H9 (cell line): Measurements from ENCODE around the gene KCNH1. TPM values are rescaled to one million over a fixed set of nuclear protein-coding genes. Genes with fewer than 3 reads are reported as not detected.

Experiments used
- DNase-seq: peaks from one replicate; pipeline ENCODE4 v3.0.0-alpha.2; 2017
- H2AFZ ChIP-seq: one replicate; pipeline ENCODE4 v1.6.1; 2013; ENCODE audit warnings: mild to moderate bottlenecking, low read length, control low read depth, moderate library complexity
- H2AK5ac ChIP-seq: 2 replicates; pipeline ENCODE4 v1.6.1; 2013; ENCODE audit warnings: low read length, control low read depth, mixed read lengths; ENCODE audit not compliant: insufficient read length
- H2BK120ac ChIP-seq: one replicate; pipeline ENCODE4 v1.6.1; 2013; ENCODE audit warnings: low read depth, mild to moderate bottlenecking, low read length, control low read depth, inconsistent platforms; ENCODE audit not compliant: poor library complexity, severe bottlenecking
- H2BK12ac ChIP-seq: 2 replicates; pipeline ENCODE4 v1.6.1; 2013; ENCODE audit warnings: low read length, control low read depth, mixed read lengths, low read depth; ENCODE audit not compliant: insufficient read length
- H2BK15ac ChIP-seq: 2 replicates; pipeline ENCODE4 v1.6.1; 2013; ENCODE audit warnings: low read depth, low read length, control low read depth
- H2BK20ac ChIP-seq: one replicate; pipeline ENCODE4 v1.6.1; 2013; ENCODE audit warnings: low read depth, mild to moderate bottlenecking, low read length, control low read depth, inconsistent platforms; ENCODE audit not compliant: poor library complexity, severe bottlenecking
- H2BK5ac ChIP-seq: 2 replicates; pipeline ENCODE4 v1.6.1; 2013; ENCODE audit warnings: low read length, control low read depth, mixed read lengths; ENCODE audit not compliant: insufficient read length
- H3K14ac ChIP-seq: 2 replicates; pipeline ENCODE4 v1.6.1; 2013; ENCODE audit warnings: low read length, control low read depth; ENCODE audit not compliant: insufficient read depth
- H3K18ac ChIP-seq: 2 replicates; pipeline ENCODE4 v1.6.1; 2013; ENCODE audit warnings: low read depth, mild to moderate bottlenecking, mixed read lengths, low read length, control low read depth; ENCODE audit not compliant: insufficient read length
- H3K23ac ChIP-seq: 2 replicates; pipeline ENCODE4 v1.6.1; 2013; ENCODE audit warnings: low read length, control low read depth, mixed read lengths, low read depth; ENCODE audit not compliant: insufficient read length
- H3K23me2 ChIP-seq: 2 replicates; pipeline ENCODE4 v1.6.1; 2013; ENCODE audit warnings: low read depth, mild to moderate bottlenecking, mixed read lengths, low read length, control low read depth; ENCODE audit not compliant: insufficient read length, poor library complexity, severe bottlenecking
- H3K27ac ChIP-seq: 2 replicates; pipeline ENCODE4 v1.5.1; 2013; ENCODE audit warnings: low read length, control low read depth, mixed read lengths, low read depth; ENCODE audit not compliant: insufficient read length
- H3K27me3 ChIP-seq: 2 replicates; pipeline ENCODE4 v1.6.1; 2013; ENCODE audit warnings: low read length, control low read depth, inconsistent platforms; ENCODE audit not compliant: insufficient read depth
- H3K4ac ChIP-seq: 2 replicates; pipeline ENCODE4 v1.6.1; 2013; ENCODE audit warnings: low read depth, mild to moderate bottlenecking, control low read depth, inconsistent platforms, low read length, moderate library complexity
- H3K4me1 ChIP-seq: 2 replicates; pipeline ENCODE4 v1.6.1; 2013; ENCODE audit warnings: low read length, control low read depth, inconsistent platforms; ENCODE audit not compliant: insufficient read depth
- H3K4me2 ChIP-seq: 2 replicates; pipeline ENCODE4 v1.6.1; 2013; ENCODE audit warnings: low read length, control low read depth, mixed read lengths; ENCODE audit not compliant: insufficient read length, insufficient read depth
- H3K56ac ChIP-seq: 2 replicates; pipeline ENCODE4 v1.6.1; 2013; ENCODE audit warnings: low read depth, mild to moderate bottlenecking, mixed read lengths, low read length, control low read depth; ENCODE audit not compliant: insufficient read length
- H3K79me1 ChIP-seq: 2 replicates; pipeline ENCODE4 v1.6.1; 2013; ENCODE audit warnings: low read depth, mild to moderate bottlenecking, moderate library complexity, low read length, control low read depth, inconsistent platforms; ENCODE audit not compliant: insufficient read depth, poor library complexity, severe bottlenecking
- H3K79me2 ChIP-seq: 2 replicates; pipeline ENCODE4 v1.6.1; 2013; ENCODE audit warnings: low read length, control low read depth, inconsistent platforms; ENCODE audit not compliant: insufficient read depth
- H3K9ac ChIP-seq: 2 replicates; pipeline ENCODE4 v1.6.1; 2013; ENCODE audit warnings: low read length, control low read depth, mixed read lengths; ENCODE audit not compliant: insufficient read length; ENCODE audit errors: extremely low read depth
- H3K9me3 ChIP-seq: one replicate; pipeline ENCODE4 v1.6.1; 2013; ENCODE audit warnings: low read depth, low read length, inconsistent platforms; ENCODE audit not compliant: control insufficient read depth
- H3T11ph ChIP-seq: one replicate; pipeline ENCODE4 v1.6.1; 2013; ENCODE audit warnings: mild to moderate bottlenecking, low read length, control low read depth, inconsistent platforms
- H4K20me1 ChIP-seq: one replicate; pipeline ENCODE4 v1.6.1; 2013; ENCODE audit not compliant: control insufficient read depth, insufficient read length, insufficient read depth
- H4K5ac ChIP-seq: 2 replicates; pipeline ENCODE4 v1.6.1; 2013; ENCODE audit warnings: low read depth, mild to moderate bottlenecking, mixed read lengths, low read length, control low read depth; ENCODE audit not compliant: insufficient read length
- H4K8ac ChIP-seq: replicated peaks from 2 replicates; pipeline ENCODE4 v1.6.1; 2013; ENCODE audit warnings: low read length, control low read depth, mixed read lengths, low read depth; ENCODE audit not compliant: insufficient read length
- H4K91ac ChIP-seq: 2 replicates; pipeline ENCODE4 v1.6.1; 2013; ENCODE audit warnings: low read depth, mild to moderate bottlenecking, moderate library complexity, mixed read lengths, low read length, control low read depth; ENCODE audit not compliant: insufficient read length
- H3K27ac Mint-ChIP-seq, 3 experiments: 2 replicates in 2 of 3; 3 replicates in 1 of 3; pipeline ENCODE4 v1.8.0; 2020 to 2021; ENCODE audit warnings: mixed read lengths in 3 of 3, mild to moderate bottlenecking in 1 of 3, moderate library complexity in 1 of 3
- H3K27me3 Mint-ChIP-seq: 2 replicates; pipeline ENCODE4 v1.8.0; 2021; ENCODE audit warnings: low read depth, mild to moderate bottlenecking, moderate library complexity, mixed read lengths
- H3K36me3 Mint-ChIP-seq, 3 experiments: 2 replicates in 2 of 3; 3 replicates in 1 of 3; pipeline ENCODE4 v1.8.0; 2020 to 2021; ENCODE audit warnings: low read depth in 3 of 3, mixed read lengths in 3 of 3; ENCODE audit not compliant: insufficient read depth in 1 of 3
- H3K4me1 Mint-ChIP-seq, 2 experiments: 2 replicates each; pipeline ENCODE4 v1.8.0; 2020; ENCODE audit warnings: mixed read lengths in 2 of 2
- H3K4me3 Mint-ChIP-seq, 2 experiments: 2 replicates in 1 of 2; 3 replicates in 1 of 2; pipeline ENCODE4 v1.8.0; 2020 to 2021; ENCODE audit warnings: mild to moderate bottlenecking in 2 of 2, mixed read lengths in 2 of 2, moderate library complexity in 1 of 2
- H3K9me3 Mint-ChIP-seq, 2 experiments: 2 replicates in 1 of 2; 3 replicates in 1 of 2; pipeline ENCODE4 v1.8.0; 2020; ENCODE audit warnings: mild to moderate bottlenecking in 2 of 2, mixed read lengths in 2 of 2, moderate library complexity in 1 of 2
- CTCF ChIP-seq: fragments of 200-600 bp; sonication (generic); conservative IDR thresholded peaks from 3 replicates; pipeline ENCODE4 v1.8.0; 2021; ENCODE audit warnings: antibody characterized with exemption, mild to moderate bottlenecking
- WGBS: extraction: QIAGEN DNeasy Blood & Tissue Kit; methylation state at CpG from one replicate; pipeline ENCODE4 v1.1.7; 2013; ENCODE audit warnings: missing lambda C conversion rate, low lambda C conversion rate, mixed read lengths; ENCODE audit not compliant: insufficient read length; ENCODE audit errors: extremely low coverage; 5-methylcytosine and 5-hydroxymethylcytosine counted together
- total RNA-seq: library from RNA; stranded (reverse); gene quantifications from 2 replicates; pipeline ENCODE4 v1.2.1, GENCODE V29; 2021

Gene KCNH1
- total RNA-seq, 1 experiment from 2014 or later: 0.11 TPM

- Histone ChIP-seq H4K5ac (no peak overlapping the region), H3K79me2 (no peaks in the 10 kb centered on the region), H2BK20ac (no peak overlapping the region), H3K23ac (no peak overlapping the region), H3K4me1 (no peaks in the 10 kb centered on the region), H4K20me1 (no peaks in the 10 kb centered on the region), H3K23me2 (no peaks in the 10 kb centered on the region), H3K56ac (no peak overlapping the region), H4K91ac (no peak overlapping the region), H2BK120ac (no peak overlapping the region), H3K9me3 (no peaks in the 10 kb centered on the region), H2BK15ac (no peak overlapping the region), H3K79me1 (no peaks in the 10 kb centered on the region), H3K4me2 (no peak overlapping the region), H3K27me3 (no peaks in the 10 kb centered on the region), H3K27ac (no peak overlapping the region), H3K9ac (no peak overlapping the region), H4K8ac (no peak overlapping the region), H3K14ac (no peak overlapping the region), H3K18ac (no peak overlapping the region), H2BK12ac (no peak overlapping the region), H2BK5ac (no peak overlapping the region), H3T11ph (no peak overlapping the region), H3K4ac (no peak overlapping the region), H2AK5ac (no peak overlapping the region), H2AFZ (no peak overlapping the region)
- no peak for TF ChIP-seq CTCF
- H3K4me3 Mint-ChIP-seq: no peak overlapping the region
- H3K4me1 Mint-ChIP-seq: peaks cover 9 to 18% of the 10 kb centered on the region in 2 experiments
- H3K27ac Mint-ChIP-seq: no peak overlapping the region
- H3K27me3 Mint-ChIP-seq: no peaks in the 10 kb centered on the region
- DNase-seq: no peak
- WGBS: no CpG with 5 or more reads among the region's 3 CpGs
- H3K36me3 Mint-ChIP-seq: peaks cover 0 to 7% (median 0%) of the 10 kb centered on the region in 3 experiments; a peak in 2 of 7 replicates
- H3K9me3 Mint-ChIP-seq: no peaks in the 10 kb centered on the region; a peak in 1 of 5 replicates
These were observed 428.9 kb downstream of the KCNH1 start for GRCh38 chr1:210705086-210705485.
